GM21360 (cell line): Measurements from ENCODE around the gene UGT1A5.

Source experiments
- ATAC-seq: cut with Tn5 transposase; IDR thresholded peaks from one replicate; pipeline ENCODE4 v1.9.1; 2021; ENCODE audit warnings: mild to moderate bottlenecking, moderate library complexity; ENCODE audit not compliant: unreplicated experiment

The UGT1A5 gene

GRCh38 chr2:233803994-233804393, 91.3 kb downstream of the UGT1A5 start:
- no peak for ATAC-seq

GRCh38 chr2:233807215-233807865, 94.6 kb downstream of the UGT1A5 start:
- ATAC-seq = no peak

GRCh38 chr2:233807966-233808935, 95.5 kb downstream of the UGT1A5 start:
- no peak for ATAC-seq

- ATAC-seq = no peak
Measured at GRCh38 chr2:233810385-233810784, 97.7 kb downstream of the UGT1A5 start.

- ATAC-seq = no peak
Measured at GRCh38 chr2:233811087-233811486, 98.4 kb downstream of the UGT1A5 start.

- no peak for ATAC-seq
Measured at GRCh38 chr2:233811732-233812131, 99.0 kb downstream of the UGT1A5 start.

- ATAC-seq = no peak
Measured at GRCh38 chr2:233813236-233814055, 100.7 kb downstream of the UGT1A5 start.

- no peak for ATAC-seq
Measured at GRCh38 chr2:233814056-233814835, 101.5 kb downstream of the UGT1A5 start.

- ATAC-seq = no peak
Measured at GRCh38 chr2:233815861-233816260, 103.2 kb downstream of the UGT1A5 start.

GRCh38 chr2:233816334-233816733, 103.6 kb downstream of the UGT1A5 start:
- ATAC-seq = no peak

GRCh38 chr2:233816771-233817170, 104.1 kb downstream of the UGT1A5 start:
- no peak for ATAC-seq

GRCh38 chr2:233817361-233817911, 104.7 kb downstream of the UGT1A5 start:
- ATAC-seq = no peak

- no peak for ATAC-seq
Measured at GRCh38 chr2:233817995-233818638, 105.4 kb downstream of the UGT1A5 start.

GRCh38 chr2:233818639-233819621, 106.2 kb downstream of the UGT1A5 start:
- no peak for ATAC-seq

GRCh38 chr2:233819884-233820773, 107.4 kb downstream of the UGT1A5 start:
- no peak for ATAC-seq

- no peak for ATAC-seq
Measured at GRCh38 chr2:233820774-233821105, 108.0 kb downstream of the UGT1A5 start.

- ATAC-seq = no peak
Measured at GRCh38 chr2:233821196-233821595, 108.5 kb downstream of the UGT1A5 start.

GRCh38 chr2:233821709-233822100, 109.0 kb downstream of the UGT1A5 start:
- ATAC-seq = no peak
